ENCODE results near the gene COL9A3. TPM values are rescaled to one million over a fixed set of nuclear protein-coding genes. Genes with fewer than 3 reads are reported as not detected.

COL9A3 gene
- total RNA-seq, 2 experiments from 2014 or later, result 0.42 to 0.82 TPM

DNA sequence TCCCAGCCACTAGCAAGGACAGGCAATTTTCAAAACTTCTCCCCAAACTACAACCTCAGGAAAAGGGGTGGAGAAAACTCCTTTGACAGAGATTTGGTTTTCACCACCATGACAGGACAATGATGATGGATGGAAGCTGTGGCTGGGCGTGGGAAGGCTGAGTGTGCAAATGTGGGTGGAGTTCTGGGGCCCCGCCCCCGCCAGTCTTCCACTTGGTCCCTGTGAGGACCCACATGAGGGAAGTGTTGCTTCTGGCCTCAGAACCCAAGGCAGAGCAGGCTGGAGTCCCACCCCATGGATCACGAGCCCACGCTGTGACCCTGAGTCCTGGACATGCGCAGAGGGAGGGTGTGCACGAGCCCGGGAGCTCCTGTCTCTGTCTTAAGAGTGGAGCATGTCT is 42.1 kb upstream of the COL9A3 start:
- no peaks in the 10 kb centered on the region for H3K36me3 Mint-ChIP-seq
- H3K27me3 Mint-ChIP-seq, result no peaks in the 10 kb centered on the region
- DNase-seq (no peak), ATAC-seq (ENCODE audit: low read depth) (no peak)
- no peak overlapping the region for H3K4me3 Mint-ChIP-seq
- H3K4me1 Mint-ChIP-seq, result peaks cover 25% of the 10 kb centered on the region
- POLR2A ChIA-PET, result no interaction called here
- no peaks in the 10 kb centered on the region for H3K9me3 Mint-ChIP-seq
- H3K27ac Mint-ChIP-seq, result peak overlapping the region; percentile 96

GRCh38 chr20:62775206-62775605 is 41.6 kb upstream of the COL9A3 start:
- H3K27ac Mint-ChIP-seq, result peak overlapping the region; percentile 96
- POLR2A ChIA-PET, result no interaction called here
- DNase-seq, result no peak

GRCh38 chr20:62776035-62776691 is 40.7 kb upstream of the COL9A3 start:
- DNase-seq, result no peak

More at GRCh38 chr20:62775206-62775605, 41.6 kb upstream of the COL9A3 start:
- Mint-ChIP-seq H3K4me1 (peaks cover 25% of the 10 kb centered on the region), H3K9me3 (no peaks in the 10 kb centered on the region), H3K4me3 (no peak overlapping the region), H3K36me3 (no peaks in the 10 kb centered on the region), H3K27me3 (no peaks in the 10 kb centered on the region)
- no peak for ATAC-seq (ENCODE audit: low read depth)

DNA sequence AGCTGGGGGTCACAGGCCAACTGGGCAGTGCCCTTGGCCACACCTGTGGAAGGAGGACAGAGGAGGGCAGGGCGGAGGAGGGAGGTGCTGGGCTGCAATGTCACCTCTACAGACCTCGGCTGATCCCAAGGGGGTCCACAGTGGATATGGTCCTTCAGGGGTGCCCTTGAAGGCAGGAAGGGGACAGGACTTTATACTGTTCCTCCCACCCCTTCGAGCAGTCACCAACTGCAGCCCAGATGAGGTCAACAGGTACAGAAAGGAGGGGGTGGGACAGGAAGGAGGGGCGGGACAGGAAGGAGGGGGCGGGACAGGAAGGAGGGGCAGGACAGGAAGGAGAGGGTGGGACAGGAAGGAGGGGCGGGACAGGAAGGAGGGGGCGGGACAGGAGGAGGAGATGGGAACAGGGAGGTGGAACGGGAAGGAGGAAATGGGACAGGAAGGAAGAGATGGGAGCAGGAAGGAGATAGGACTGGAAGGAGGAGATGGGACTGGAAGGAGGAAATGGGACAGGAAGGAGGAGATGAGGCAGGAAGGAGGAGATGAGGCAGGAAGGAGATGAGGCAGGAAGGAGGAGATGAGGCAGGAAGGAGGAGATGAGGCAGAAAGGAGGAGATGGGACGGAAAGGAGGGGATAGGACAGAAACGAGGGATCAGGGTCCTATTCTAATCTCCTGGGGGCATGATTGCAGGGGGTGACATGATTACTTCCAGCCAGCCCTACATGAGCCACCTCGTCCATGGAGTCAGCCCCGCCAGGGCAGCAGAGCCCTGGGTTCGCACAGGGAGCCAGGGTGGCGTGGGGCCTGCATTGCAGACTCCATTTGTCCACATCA is 39.9 kb upstream of the COL9A3 start:
- peak; percentile 66 for DNase-seq
- peak overlapping the region; percentile 96 for H3K27ac Mint-ChIP-seq
- POLR2A ChIA-PET, result interaction anchor here (0.9 kb wide), 1 partner anchor 36 kb away, joined by 4 read pairs; no protein-coding TSS in a partner anchor
- no peaks in the 10 kb centered on the region for H3K36me3 Mint-ChIP-seq
- peaks cover 25% of the 10 kb centered on the region for H3K4me1 Mint-ChIP-seq
- no peaks in the 10 kb centered on the region for H3K9me3 Mint-ChIP-seq
- H3K4me3 Mint-ChIP-seq, result peak overlapping the region; percentile 82
- ATAC-seq (ENCODE audit: low read depth), result peak; percentile 94
- no peaks in the 10 kb centered on the region for H3K27me3 Mint-ChIP-seq

More at GRCh38 chr20:62776035-62776691, 40.7 kb upstream of the COL9A3 start:
- H3K4me3 Mint-ChIP-seq, result peak overlapping the region; percentile 82
- no peaks in the 10 kb centered on the region for H3K27me3 Mint-ChIP-seq
- POLR2A ChIA-PET, result interaction anchor here (0.9 kb wide), 1 partner anchor 35 kb away, joined by 4 read pairs; no protein-coding TSS in a partner anchor
- H3K9me3 Mint-ChIP-seq, result no peaks in the 10 kb centered on the region
- no peaks in the 10 kb centered on the region for H3K36me3 Mint-ChIP-seq
- H3K27ac Mint-ChIP-seq, result peak overlapping the region; percentile 96
- ATAC-seq (ENCODE audit: low read depth), result no peak
- H3K4me1 Mint-ChIP-seq, result peaks cover 25% of the 10 kb centered on the region

GRCh38 chr20:62777528-62777830 is 39.4 kb upstream of the COL9A3 start:
- ATAC-seq (ENCODE audit: low read depth) (no peak), DNase-seq (no peak)
- Mint-ChIP-seq H3K36me3 (no peaks in the 10 kb centered on the region), H3K4me3 (no peak overlapping the region), H3K9me3 (no peaks in the 10 kb centered on the region), H3K4me1 (peaks cover 24% of the 10 kb centered on the region), H3K27me3 (peaks cover 1% of the 10 kb centered on the region), H3K27ac (peak overlapping the region; percentile 96)
- POLR2A ChIA-PET, result no interaction called here

GRCh38 chr20:62778058-62778457 is 38.8 kb upstream of the COL9A3 start:
- no peak overlapping the region for H3K4me3 Mint-ChIP-seq
- H3K9me3 Mint-ChIP-seq, result no peaks in the 10 kb centered on the region
- ATAC-seq (ENCODE audit: low read depth) (no peak), DNase-seq (no peak)
- peak overlapping the region; percentile 72 for H3K27ac Mint-ChIP-seq
- POLR2A ChIA-PET, result no interaction called here
- peaks cover 26% of the 10 kb centered on the region for H3K4me1 Mint-ChIP-seq
- peaks cover 2% of the 10 kb centered on the region for H3K27me3 Mint-ChIP-seq
- no peaks in the 10 kb centered on the region for H3K36me3 Mint-ChIP-seq

DNA sequence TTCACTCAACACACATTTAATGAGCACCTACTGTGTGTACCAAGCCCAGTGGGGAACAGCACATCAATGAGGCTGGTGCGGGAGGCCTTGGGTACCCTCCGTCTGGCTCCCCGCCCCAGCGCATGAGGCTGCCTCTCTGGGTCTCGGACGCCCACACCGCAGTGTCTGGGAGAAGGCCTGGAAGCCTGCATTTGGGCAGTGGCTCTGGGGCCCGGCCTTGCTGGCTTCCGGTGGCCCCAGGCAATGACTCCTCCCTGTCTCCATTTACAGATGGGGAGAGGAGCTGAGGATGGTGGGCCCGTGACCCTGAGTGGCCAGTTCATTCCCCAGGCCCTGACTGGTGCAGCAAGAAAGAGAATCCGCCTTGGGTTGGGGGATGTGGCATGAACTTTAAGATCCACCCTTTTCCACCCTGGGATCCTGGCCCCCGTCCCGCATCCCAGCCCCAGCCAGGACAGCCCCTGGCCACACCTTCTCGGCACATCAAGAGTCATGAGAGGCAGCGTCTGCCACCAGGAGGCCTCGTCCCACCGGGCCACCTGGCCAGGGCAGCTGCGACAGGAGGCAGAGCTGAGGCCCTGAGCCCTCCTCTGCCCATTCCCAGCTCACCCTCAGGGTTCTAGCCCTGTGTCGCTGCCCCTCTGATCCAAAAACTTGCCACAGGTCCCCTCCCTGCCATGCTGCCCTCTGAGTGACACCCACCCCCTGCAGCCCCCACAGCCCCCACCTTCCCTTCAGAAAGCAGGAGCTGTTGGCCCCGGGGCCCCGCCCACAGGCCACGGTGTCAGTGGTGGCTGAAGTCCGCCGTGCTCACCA is 38.0 kb upstream of the COL9A3 start:
- Mint-ChIP-seq H3K27me3 (peaks cover 2% of the 10 kb centered on the region), H3K4me3 (no peak overlapping the region), H3K36me3 (no peaks in the 10 kb centered on the region), H3K4me1 (peaks cover 26% of the 10 kb centered on the region), H3K27ac (peak overlapping the region; percentile 72), H3K9me3 (no peaks in the 10 kb centered on the region)
- ATAC-seq (ENCODE audit: low read depth) (no peak), DNase-seq (no peak)
- POLR2A ChIA-PET, result interaction anchor here (0.7 to 1.0 kb wide), 2 partner anchors 16 to 160 kb away, joined by 3 to 5 read pairs; no protein-coding TSS in a partner anchor

GRCh38 chr20:62779417-62779685 is 37.5 kb upstream of the COL9A3 start:
- H3K4me1 Mint-ChIP-seq, result peaks cover 26% of the 10 kb centered on the region
- H3K36me3 Mint-ChIP-seq, result no peaks in the 10 kb centered on the region
- H3K27ac Mint-ChIP-seq, result no peak overlapping the region
- DNase-seq (no peak), ATAC-seq (ENCODE audit: low read depth) (no peak)
- POLR2A ChIA-PET, result interaction anchor here (0.7 to 1.0 kb wide), 2 partner anchors 15 to 160 kb away, joined by 3 to 5 read pairs; no protein-coding TSS in a partner anchor
- H3K9me3 Mint-ChIP-seq, result no peaks in the 10 kb centered on the region
- H3K4me3 Mint-ChIP-seq, result no peak overlapping the region
- H3K27me3 Mint-ChIP-seq, result peaks cover 2% of the 10 kb centered on the region

DNA sequence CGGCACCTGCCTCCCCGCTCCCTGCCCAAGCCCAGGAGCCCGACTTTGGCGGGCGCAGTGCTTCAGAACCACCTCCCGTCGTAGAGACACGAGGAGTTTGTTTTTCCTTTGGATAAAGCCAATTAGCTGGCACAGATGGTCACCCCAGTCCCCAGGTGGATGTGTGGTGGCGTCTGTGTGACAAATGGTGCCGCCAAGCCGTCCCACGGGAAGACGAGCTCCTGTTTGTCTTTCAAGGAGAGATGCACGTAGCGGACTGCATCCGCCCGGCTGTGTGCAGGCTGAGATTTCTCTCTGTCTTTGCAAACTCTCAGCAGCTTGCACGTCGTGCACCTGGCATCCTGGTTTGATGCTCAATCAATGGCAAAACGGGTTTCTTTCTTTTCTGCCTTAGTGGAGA is 36.6 kb upstream of the COL9A3 start:
- no peak overlapping the region for H3K27ac Mint-ChIP-seq
- H3K36me3 Mint-ChIP-seq, result no peaks in the 10 kb centered on the region
- DNase-seq (no peak), ATAC-seq (ENCODE audit: low read depth) (no peak)
- H3K4me1 Mint-ChIP-seq, result peaks cover 23% of the 10 kb centered on the region
- POLR2A ChIA-PET, result no interaction called here
- no peak overlapping the region for H3K4me3 Mint-ChIP-seq
- peaks cover 2% of the 10 kb centered on the region for H3K27me3 Mint-ChIP-seq
- no peaks in the 10 kb centered on the region for H3K9me3 Mint-ChIP-seq

GRCh38 chr20:62780696-62781095 is 36.2 kb upstream of the COL9A3 start:
- POLR2A ChIA-PET, result no interaction called here
- H3K36me3 Mint-ChIP-seq, result no peaks in the 10 kb centered on the region
- H3K4me3 Mint-ChIP-seq, result no peak overlapping the region
- H3K27me3 Mint-ChIP-seq, result peaks cover 2% of the 10 kb centered on the region
- no peak overlapping the region for H3K27ac Mint-ChIP-seq
- no peaks in the 10 kb centered on the region for H3K9me3 Mint-ChIP-seq
- no peak for DNase-seq
- peaks cover 21% of the 10 kb centered on the region for H3K4me1 Mint-ChIP-seq
- no peak for ATAC-seq (ENCODE audit: low read depth)

GRCh38 chr20:62782149-62782892 is 34.5 kb upstream of the COL9A3 start:
- Mint-ChIP-seq H3K36me3 (no peaks in the 10 kb centered on the region), H3K27ac (no peak overlapping the region), H3K4me1 (peaks cover 10% of the 10 kb centered on the region), H3K9me3 (no peaks in the 10 kb centered on the region), H3K4me3 (no peak overlapping the region), H3K27me3 (peaks cover 2% of the 10 kb centered on the region)
- DNase-seq (no peak), ATAC-seq (ENCODE audit: low read depth) (no peak)
- POLR2A ChIA-PET, result interaction anchor here (1.7 kb wide), 1 partner anchor 12 kb away, joined by 5 read pairs; no protein-coding TSS in a partner anchor

- Mint-ChIP-seq H3K4me3 (no peak overlapping the region), H3K27ac (no peak overlapping the region), H3K27me3 (peaks cover 5% of the 10 kb centered on the region), H3K4me1 (peaks cover 11% of the 10 kb centered on the region), H3K36me3 (no peaks in the 10 kb centered on the region), H3K9me3 (no peaks in the 10 kb centered on the region)
- POLR2A ChIA-PET, result interaction anchor here (1.7 kb wide), 1 partner anchor 12 kb away, joined by 5 read pairs; no protein-coding TSS in a partner anchor
- no peak for DNase-seq
- ATAC-seq (ENCODE audit: low read depth), result no peak
Observed at GRCh38 chr20:62782893-62783278, 34.0 kb upstream of the COL9A3 start.

DNA sequence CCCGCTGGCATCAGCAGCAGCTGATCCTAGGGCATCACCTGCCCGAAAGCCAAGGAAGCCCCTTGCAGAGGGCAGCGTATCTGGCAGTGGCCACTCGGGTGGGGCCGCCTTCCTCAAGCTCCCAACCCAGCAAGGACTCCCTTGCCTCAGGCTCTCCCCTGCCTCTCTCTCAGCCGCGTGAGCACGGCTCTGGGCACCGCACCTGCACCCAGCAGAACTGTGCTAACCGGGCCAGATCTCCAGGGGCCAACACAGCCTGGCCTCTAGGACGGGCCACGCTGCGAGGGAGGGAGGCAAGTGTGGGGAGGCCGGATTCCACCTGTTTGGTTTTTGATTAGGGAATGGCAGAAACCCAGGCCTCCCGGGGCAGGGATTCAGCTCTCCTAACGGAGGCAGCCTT is 32.4 kb upstream of the COL9A3 start:
- no peak overlapping the region for H3K27ac Mint-ChIP-seq

More for the DNA sequence above, 32.4 kb upstream of the COL9A3 start:
- peaks cover 5% of the 10 kb centered on the region for H3K27me3 Mint-ChIP-seq
- DNase-seq (no peak), ATAC-seq (ENCODE audit: low read depth) (no peak)
- H3K4me1 Mint-ChIP-seq, result peaks cover 9% of the 10 kb centered on the region
- POLR2A ChIA-PET, result no interaction called here
- H3K4me3 Mint-ChIP-seq, result no peak overlapping the region
- H3K9me3 Mint-ChIP-seq, result no peaks in the 10 kb centered on the region
- no peaks in the 10 kb centered on the region for H3K36me3 Mint-ChIP-seq

All from activated naive CD8-positive, alpha-beta T cell treated with anti-CD3 and anti-CD28 coated beads, Interleukin-2, amount 10 ng/mL, durations not matched to agents 7 days and 5 days (primary cell).